GM12878 (cell line): ENCODE measurements around the gene PPP1R1A. TPM values are rescaled to one million over a fixed set of nuclear protein-coding genes. Genes with fewer than 3 reads are reported as not detected.

Experiments
- ATAC-seq: fragments of 200-7000 bp; cut with Tn5 transposase; 3 replicates; pipeline ENCODE4 v1.9.1; 2020; ENCODE audit warnings: mild to moderate bottlenecking, moderate library complexity
- BruUV-seq: library from RNA; stranded (reverse); fragments of 400-500 nt; replicated peaks from 2 replicates; lab custom pipeline; 2021; lab: Mats Ljungman, UMichigan
- CTCF ChIA-PET: fragments of 300-600 bp; sonication (Branson Sonifier 250); formaldehyde crosslinking; extraction: SDS; loops from one replicate; lab custom pipeline; 2021; ENCODE audit warnings: inconsistent platforms; lab: Yijun Ruan, JAX
- POLR2A ChIA-PET: fragments of 350-600 bp; formaldehyde crosslinking; extraction: SDS; loops from one replicate; lab custom pipeline; 2021; ENCODE audit warnings: inconsistent platforms; lab: Charles Lee
- RAD21 ChIA-PET: fragments of 300-600 bp; sonication (Branson Sonifier 250); formaldehyde crosslinking; loops from one replicate; lab custom pipeline; 2023; ENCODE audit warnings: antibody characterized with exemption; ENCODE audit not compliant: unreplicated experiment; lab: Charles Lee
- SMC1A ChIA-PET: fragments of 300-600 bp; sonication (Branson Sonifier 250); formaldehyde crosslinking; loops from one replicate; lab custom pipeline; 2023; ENCODE audit not compliant: unreplicated experiment, uncharacterized antibody; lab: Charles Lee
- DNase-seq: peaks from one replicate; pipeline ENCODE4 v3.0.0-alpha.2; 2011; ENCODE audit warnings: low read depth, low spot score
- FAIRE-seq: peaks from 3 replicates; lab custom pipeline; 2011; peaks lifted over from hg19 to GRCh38; lab: Jason Lieb, UNC
- H2AFZ ChIP-seq: 2 replicates; pipeline ENCODE4 v1.6.0; 2011; ENCODE audit warnings: low read depth, low read length, control low read depth; ENCODE audit not compliant: control insufficient read depth
- H3K27ac ChIP-seq: 2 replicates; pipeline ENCODE4 v1.5.1; 2011; ENCODE audit warnings: control low read depth; ENCODE audit not compliant: control insufficient read depth, insufficient read depth
- H3K27me3 ChIP-seq, 2 experiments: replicated peaks in 1 of 2; 2 replicates each; pipeline versions ENCODE4 v1.6.0 to v1.6.1; 2011; ENCODE audit warnings: low read length in 1 of 2; ENCODE audit not compliant: control insufficient read depth in 2 of 2, insufficient read depth in 2 of 2
- H3K36me3 ChIP-seq, 2 experiments: 2 replicates each; pipeline ENCODE4 v1.5.1; 2011; ENCODE audit warnings: low read length in 1 of 2; ENCODE audit not compliant: control insufficient read depth in 2 of 2, insufficient read depth in 2 of 2
- H3K4me1 ChIP-seq: 2 replicates; pipeline ENCODE4 v1.6.1; 2011; ENCODE audit warnings: mild to moderate bottlenecking, low read length, moderate library complexity, mixed read lengths; ENCODE audit not compliant: control insufficient read depth, insufficient read depth
- H3K4me2 ChIP-seq: 2 replicates; pipeline ENCODE4 v1.6.0; 2011; ENCODE audit warnings: control low read depth; ENCODE audit not compliant: control insufficient read depth, insufficient read depth
- H3K4me3 ChIP-seq: fragments of 200-600 bp; sonication (generic); 2 replicates; pipeline ENCODE4 v1.5.1; 2016
- H3K79me2 ChIP-seq: 2 replicates; pipeline ENCODE4 v1.6.0; 2011; ENCODE audit warnings: low read length; ENCODE audit not compliant: control insufficient read depth, insufficient read depth
- H3K9ac ChIP-seq: 2 replicates; pipeline ENCODE4 v1.8.0; 2011; ENCODE audit warnings: low read length, control low read depth, mixed read lengths; ENCODE audit not compliant: control insufficient read depth, insufficient read depth
- H3K9me3 ChIP-seq: replicated peaks from 3 replicates; pipeline ENCODE4 v1.5.1; 2011; ENCODE audit warnings: mild to moderate bottlenecking, low read length; ENCODE audit not compliant: control insufficient read depth, insufficient read depth
- H4K20me1 ChIP-seq: 2 replicates; pipeline ENCODE4 v1.6.0; 2011; ENCODE audit not compliant: control insufficient read depth, insufficient read depth
- BMI1 ChIP-seq: fragments of 450-650 bp; IDR thresholded peaks from 2 replicates; pipeline ENCODE4 v1.6.1; 2016; ENCODE audit warnings: mild to moderate bottlenecking, moderate library complexity, borderline replicate concordance
- CHD1 ChIP-seq: IDR thresholded peaks from 2 replicates; pipeline ENCODE4 v1.6.1; 2012; ENCODE audit warnings: low read depth, low read length, improper control_type of control experiment
- ESRRA ChIP-seq: IDR thresholded peaks from 2 replicates; pipeline ENCODE4 v1.6.1; 2012; ENCODE audit warnings: mild to moderate bottlenecking, low read length, improper control_type of control experiment
- FOS ChIP-seq: IDR thresholded peaks from 3 replicates; pipeline ENCODE4 v1.6.1; 2011; ENCODE audit warnings: borderline replicate concordance; ENCODE audit not compliant: insufficient read length; ENCODE audit errors: extremely low read depth
- IRF5 ChIP-seq: fragments of 450-650 bp; IDR thresholded peaks from 2 replicates; pipeline ENCODE4 v1.6.1; 2017; ENCODE audit warnings: borderline replicate concordance
- MYC ChIP-seq: IDR thresholded peaks from 2 replicates; pipeline ENCODE4 v1.6.1; 2011; ENCODE audit warnings: mild to moderate bottlenecking, low read length, moderate library complexity, inconsistent platforms; ENCODE audit not compliant: insufficient read depth, insufficient replicate concordance, insufficient read length, severe bottlenecking
- NFIC ChIP-seq: IDR thresholded peaks from 2 replicates; pipeline ENCODE4 v1.6.1; 2012; ENCODE audit warnings: low read depth, mild to moderate bottlenecking, inconsistent platforms, low read length, moderate library complexity
- NFXL1 ChIP-seq: fragments of 450-650 bp; IDR thresholded peaks from 2 replicates; pipeline ENCODE4 v1.6.1; 2017; ENCODE audit warnings: antibody characterized with exemption, mild to moderate bottlenecking, borderline replicate concordance
- NFYB ChIP-seq: IDR thresholded peaks from 2 replicates; pipeline ENCODE4 v1.6.1; 2011; ENCODE audit warnings: low read depth, mild to moderate bottlenecking, low read length, improper control_type of control experiment, moderate library complexity; ENCODE audit not compliant: insufficient read depth
- RCOR1 ChIP-seq: conservative IDR thresholded peaks from 2 replicates; pipeline ENCODE4 v1.6.1; 2012; ENCODE audit warnings: low read depth, low read length, improper control_type of control experiment
- SREBF2 ChIP-seq: IDR thresholded peaks from 2 replicates; pipeline ENCODE4 v1.6.1; 2012; ENCODE audit warnings: mild to moderate bottlenecking, low read length
- ZNF217 ChIP-seq: fragments of 450-650 bp; IDR thresholded peaks from 2 replicates; pipeline ENCODE4 v1.6.1; 2017; ENCODE audit warnings: antibody characterized with exemption, mild to moderate bottlenecking
- ZNF274 ChIP-seq: IDR thresholded peaks from one replicate; pipeline ENCODE4 v1.8.0; 2011; ENCODE audit not compliant: insufficient read length, insufficient read depth
- WGBS: methylation state at CpG from one replicate; pipeline ENCODE4 v1.1.6; 2016; ENCODE audit warnings: low lambda C conversion rate; ENCODE audit not compliant: insufficient replicate concordance, insufficient coverage; ENCODE audit errors: missing lambda C conversion rate; 5-methylcytosine and 5-hydroxymethylcytosine counted together
- in situ Hi-C: fragments of 300-500 bp; cut with MboI; formaldehyde crosslinking; loops from 9 replicates; pipeline ENCODE4 v1.14.3; 2018; ENCODE audit warnings: mixed read lengths
- intact Hi-C: fragments of 100-400 bp; cut with micrococcal nuclease; formaldehyde crosslinking; loops from one replicate; pipeline ENCODE4 v1.14.2; 2022; ENCODE audit not compliant: unreplicated experiment
- polyA plus RNA-seq, 11 experiments: library from polyadenylated mRNA; depleted of rRNA in 4 of 11; unstranded in 6 of 11; stranded (reverse) in 5 of 11; fragments of >200 nt; fragmentation: Nextera tagmentation in 4 of 11; fragmentation: Illumina TruSeq in 1 of 11; extraction: Ambion mirVana in 4 of 11; extraction: Trizol in 1 of 11; gene quantifications; 1 replicate in 1 of 11; 2 replicates in 10 of 11; pipeline versions ENCODE4 v1.2.1 to v1.2.3, GENCODE V29; 2011 to 2016; ENCODE audit warnings: inconsistent platforms in 2 of 11, missing spikeins in 2 of 11, low read depth in 1 of 11
- total RNA-seq, 4 experiments: library from RNA; depleted of rRNA in 3 of 4; stranded (reverse); fragments of >200 nt in 3 of 4; fragmentation: Illumina TruSeq in 1 of 4; extraction: Trizol in 1 of 4; gene quantifications; 2 replicates each; pipeline versions ENCODE4 v1.2.1 to v1.2.3, GENCODE V29; 2013 to 2021

Gene PPP1R1A
- total and polyA plus RNA-seq, 10 of the 15 experiments (the other 5 are each of a cell fraction or from before 2014, with no cell fraction given): 0.03 to 0.08 (median 0.07) TPM; not detected in 7

GRCh38 chr12:54589964-54590363 lies 1.5 kb upstream of the PPP1R1A start:
- in situ Hi-C loops: no loop called here

GRCh38 chr12:54588890-54589267 lies 420 bp upstream of the PPP1R1A start:
- no peak for FAIRE-seq
- Histone ChIP-seq H2AFZ (no peak overlapping the region), H3K9me3 (no peaks in the 10 kb centered on the region), H3K79me2 (no peaks in the 10 kb centered on the region), H4K20me1 (no peaks in the 10 kb centered on the region), H3K4me2 (no peak overlapping the region)
- in situ Hi-C loops: no loop called here
- SMC1A ChIA-PET: no interaction called here
- no peak for TF ChIP-seq IRF5
- no peak for TF ChIP-seq FOS
- TF ChIP-seq ZNF217: no peak
- no peak for TF ChIP-seq MYC
- no peak for TF ChIP-seq CHD1
- no peak for TF ChIP-seq RCOR1
- TF ChIP-seq, all 136 proteins: peak for 0
- Histone ChIP-seq H3K27me3 (peaks cover 0 to 14% of the 10 kb centered on the region in 2 experiments), H3K9ac (no peak overlapping the region), H3K36me3 (no peaks in the 10 kb centered on the region), H3K27ac (no peak overlapping the region), H3K4me3 (no peak overlapping the region), H3K4me1 (no peaks in the 10 kb centered on the region)
- DNase-seq (no peak), ATAC-seq (no peak)
- BruUV-seq: no TSS peak
- CTCF ChIA-PET: no interaction called here
- intact Hi-C loops: no loop called here
- WGBS: 54% methylated on average over 13 of the region's 13 CpGs
- RAD21 ChIA-PET: no interaction called here
- POLR2A ChIA-PET: no interaction called here

More at GRCh38 chr12:54589964-54590363, 1.5 kb upstream of the PPP1R1A start:
- Histone ChIP-seq H2AFZ (no peak overlapping the region), H3K36me3 (no peaks in the 10 kb centered on the region), H4K20me1 (no peaks in the 10 kb centered on the region), H3K4me1 (no peaks in the 10 kb centered on the region), H3K4me2 (no peak overlapping the region), H3K4me3 (no peak overlapping the region), H3K9ac (no peak overlapping the region), H3K27ac (no peak overlapping the region), H3K79me2 (no peaks in the 10 kb centered on the region)
- DNase-seq (no peak), FAIRE-seq (no peak), ATAC-seq (no peak)
- CTCF ChIA-PET: no interaction called here
- 38% methylated on average over 5 of the region's 5 CpGs for WGBS
- intact Hi-C loops: no loop called here
- POLR2A ChIA-PET: interaction anchor here (1.2 kb wide), 1 partner anchor 10 kb away, joined by 3 read pairs; no protein-coding TSS in a partner anchor
- SMC1A ChIA-PET: no interaction called here
- RAD21 ChIA-PET: no interaction called here
- TF ChIP-seq ZNF274 (no peak), SREBF2 (no peak), NFIC (no peak), NFYB (no peak), BMI1 (no peak), ESRRA (no peak), NFXL1 (no peak)
- TF ChIP-seq, all 136 proteins: peak for 0
- H3K9me3 ChIP-seq: no peaks in the 10 kb centered on the region
- no TSS peak for BruUV-seq
- peaks cover 0 to 14% of the 10 kb centered on the region in 2 experiments for H3K27me3 ChIP-seq
